ENCODE data around the gene FKBP8. TPM values are rescaled to one million over a fixed set of nuclear protein-coding genes. Genes with fewer than 3 reads are reported as not detected.
A peak's percentile ranks its signal among the peaks of the same experiment; 100 is the strongest.

The FKBP8 gene
- total RNA-seq, 4 donors from 2014 or later = 267 to 318 (median 275) TPM

DNA sequence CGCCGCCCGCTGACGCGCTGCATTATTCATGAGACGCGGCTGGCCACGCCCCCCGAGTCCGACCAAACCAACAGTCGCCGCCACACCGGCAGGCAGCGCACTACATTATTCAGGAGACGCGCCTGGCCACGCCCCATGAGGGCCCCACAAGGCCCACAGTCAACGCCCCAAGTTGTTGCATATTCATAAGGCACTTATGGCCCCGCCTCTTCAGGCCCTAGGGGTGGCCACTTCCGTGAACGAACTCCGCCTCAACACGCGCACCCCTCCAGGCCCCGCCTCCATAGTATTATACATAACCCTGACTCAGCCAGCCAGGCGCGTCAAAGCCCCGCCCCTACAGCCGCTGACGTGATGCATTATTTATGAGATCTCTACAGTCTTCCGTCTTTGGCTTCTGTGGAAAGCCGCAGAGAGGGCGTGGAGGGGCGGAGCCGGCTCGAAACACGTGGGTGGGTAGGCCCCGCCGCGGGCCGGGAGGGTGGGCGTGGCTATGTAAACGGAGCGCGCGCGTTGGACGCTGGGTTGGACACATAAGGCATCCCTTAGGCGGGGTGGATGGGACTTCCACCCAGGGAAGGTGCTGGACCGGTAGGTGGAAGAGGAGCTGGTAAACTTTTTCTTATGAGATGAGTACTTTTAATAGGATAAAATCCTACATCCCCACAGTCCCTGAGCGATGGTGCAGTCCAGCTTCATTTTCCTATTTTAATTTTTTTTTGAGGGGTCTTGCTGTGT, 21.1 kb downstream of the FKBP8 start:
- WGBS, 2 donors (ENCODE audit: low coverage in 1 of 2) = 1 to 71% methylated on average over 1 to 51 of the region's 51 CpGs
- Histone ChIP-seq H3K27me3 (no peaks in the 10 kb centered on the region), H3K36me3 (no peaks in the 10 kb centered on the region), H3K4me1 (peaks cover 8 to 35% (median 19%) of the 10 kb centered on the region in 4 donors), H3K9me3 (no peaks in the 10 kb centered on the region), H3K4me3 (peak overlapping the region in 3 of 4 donors; percentile 88 to 99 (median 90)), H3K27ac (peak overlapping the region; percentile 97 to 100 (median 98))
- intact Hi-C loops (cut with DNase I; ENCODE audit: low total_unique reads) = no loop called here
- in situ Hi-C loops (cut with MboI; ENCODE audit: low pct_ligation_motif_present in 1 of 4, low pct_unique_long_range_greater_than_20kb in 1 of 4, low sequenced_read_pairs in 3 of 4) = no loop called here
- TF ChIP-seq POLR2AphosphoS5 (IDR thresholded peaks at IDR 0.05) = peak; percentile 45 to 76 (median 57)
- TF ChIP-seq EP300 (IDR thresholded peaks at IDR 0.05; ENCODE audit: low read depth) = no peak
- TF ChIP-seq, protein P1, sequence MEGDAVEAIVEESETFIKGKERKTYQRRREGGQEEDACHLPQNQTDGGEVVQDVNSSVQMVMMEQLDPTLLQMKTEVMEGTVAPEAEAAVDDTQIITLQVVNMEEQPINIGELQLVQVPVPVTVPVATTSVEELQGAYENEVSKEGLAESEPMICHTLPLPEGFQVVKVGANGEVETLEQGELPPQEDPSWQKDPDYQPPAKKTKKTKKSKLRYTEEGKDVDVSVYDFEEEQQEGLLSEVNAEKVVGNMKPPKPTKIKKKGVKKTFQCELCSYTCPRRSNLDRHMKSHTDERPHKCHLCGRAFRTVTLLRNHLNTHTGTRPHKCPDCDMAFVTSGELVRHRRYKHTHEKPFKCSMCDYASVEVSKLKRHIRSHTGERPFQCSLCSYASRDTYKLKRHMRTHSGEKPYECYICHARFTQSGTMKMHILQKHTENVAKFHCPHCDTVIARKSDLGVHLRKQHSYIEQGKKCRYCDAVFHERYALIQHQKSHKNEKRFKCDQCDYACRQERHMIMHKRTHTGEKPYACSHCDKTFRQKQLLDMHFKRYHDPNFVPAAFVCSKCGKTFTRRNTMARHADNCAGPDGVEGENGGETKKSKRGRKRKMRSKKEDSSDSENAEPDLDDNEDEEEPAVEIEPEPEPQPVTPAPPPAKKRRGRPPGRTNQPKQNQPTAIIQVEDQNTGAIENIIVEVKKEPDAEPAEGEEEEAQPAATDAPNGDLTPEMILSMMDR (IDR thresholded peaks at IDR 0.05) = peak in 2 of 5 experiments; percentile 17 to 21
- DNase-seq = peak; percentile 100

DNA sequence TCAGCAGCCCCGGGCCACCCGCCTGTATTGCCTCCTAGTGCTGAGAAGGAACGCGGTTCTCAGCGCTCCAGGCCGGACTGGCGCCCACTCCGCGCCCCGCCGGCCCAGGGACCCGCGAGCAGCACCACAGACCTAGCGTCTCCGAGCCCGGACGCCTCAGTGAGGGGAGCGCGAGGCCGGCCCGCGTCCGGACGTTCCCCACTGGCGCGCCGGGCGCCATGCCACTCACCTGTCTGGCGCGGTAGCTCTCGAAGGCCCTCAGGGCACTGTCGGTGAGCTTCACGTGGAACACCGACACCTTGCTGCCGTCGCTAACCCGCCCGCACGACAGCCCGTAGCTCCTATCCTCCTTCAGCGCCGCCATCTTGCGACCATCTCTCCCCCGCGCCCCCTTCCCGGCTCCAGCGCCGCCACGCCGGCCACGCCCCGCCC, 21.7 kb downstream of the FKBP8 start, which contains the start of gene ELL:
Gene ELL, minus strand, starts transcription at position 379 of the 432 bp plus-strand sequence. Its CDS starts 15 bp downstream, at position 364.
- no peaks in the 10 kb centered on the region for H3K27me3 ChIP-seq
- in situ Hi-C loops (cut with MboI; ENCODE audit: low pct_ligation_motif_present in 1 of 4, low pct_unique_long_range_greater_than_20kb in 1 of 4, low sequenced_read_pairs in 3 of 4) = no loop called here
- peak within 1 kb of the TSS; percentile 97 to 100 (median 98) for H3K27ac ChIP-seq
- H3K9me3 ChIP-seq = no peaks in the 10 kb centered on the region
- DNase-seq = no peak
- 1% methylated on average over 39 of the region's 52 CpGs; no CpG with 5 or more reads in 1 of the 2 donors for WGBS, 2 donors (ENCODE audit: low coverage in 1 of 2)
- no peaks in the 10 kb centered on the region for H3K36me3 ChIP-seq
- H3K4me1 ChIP-seq = peaks cover 8 to 41% (median 21%) of the 10 kb centered on the region in 4 donors
- TF ChIP-seq POLR2A (IDR thresholded peaks at IDR 0.05) = peak; percentile 97
- TF ChIP-seq, protein P1 (IDR thresholded peaks at IDR 0.05) = no peak
- no peak for TF ChIP-seq EP300 (IDR thresholded peaks at IDR 0.05; ENCODE audit: low read depth)
- TF ChIP-seq POLR2AphosphoS5 (IDR thresholded peaks at IDR 0.05) = peak; percentile 96 to 98 (median 97)
- H3K4me3 ChIP-seq = peak within 1 kb of the TSS; percentile 66 to 99 (median 89)
- intact Hi-C loops (cut with DNase I; ENCODE audit: low total_unique reads) = no loop called here

DNA sequence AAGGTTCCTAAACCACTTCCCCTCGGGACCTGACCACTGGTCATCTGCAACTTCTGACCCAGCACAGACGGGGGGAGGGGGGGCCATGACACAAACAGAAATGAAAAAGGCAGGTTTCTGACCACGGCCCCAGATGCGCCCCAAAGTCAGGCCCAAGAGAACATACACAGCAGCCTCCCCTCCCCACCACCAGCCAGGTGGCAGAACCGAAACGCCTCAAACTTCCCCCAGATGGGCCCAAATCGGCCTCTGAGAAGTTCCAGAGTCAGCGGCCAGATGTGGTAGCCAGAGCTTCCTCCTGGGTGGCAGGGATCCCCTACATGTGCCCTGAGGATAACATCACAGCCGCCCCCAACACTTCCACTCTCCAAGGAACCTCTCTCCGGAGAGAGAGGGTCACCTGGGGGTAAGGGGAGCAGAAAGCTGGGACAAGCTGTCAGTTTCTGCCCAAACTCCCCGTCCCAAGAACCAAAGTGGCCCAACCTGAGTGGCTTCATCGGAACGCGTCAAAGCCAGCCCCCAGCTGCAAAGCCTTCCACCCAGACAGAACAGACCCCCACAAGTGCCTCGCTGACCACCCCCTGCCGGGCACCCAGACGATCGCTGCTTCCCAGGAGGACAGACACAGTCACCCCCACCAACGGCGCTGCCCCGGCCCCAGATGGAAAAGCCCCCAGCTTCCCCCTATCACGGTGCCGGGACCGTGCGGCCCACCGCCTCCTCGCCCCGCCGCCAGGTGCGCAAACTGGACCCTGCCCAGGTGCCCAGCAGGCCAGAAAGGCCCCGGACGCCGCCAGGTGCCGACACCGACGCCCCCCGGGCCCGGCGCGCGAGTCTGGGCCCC, 22.3 kb downstream of the FKBP8 start:
- Histone ChIP-seq H3K27me3 (no peaks in the 10 kb centered on the region), H3K36me3 (no peaks in the 10 kb centered on the region), H3K27ac (peak overlapping the region; percentile 97 to 100 (median 98)), H3K4me3 (peak overlapping the region; percentile 66 to 99 (median 89)), H3K9me3 (no peaks in the 10 kb centered on the region), H3K4me1 (peaks cover 8 to 46% (median 24%) of the 10 kb centered on the region in 4 donors)
- in situ Hi-C loops (cut with MboI; ENCODE audit: low pct_ligation_motif_present in 1 of 4, low pct_unique_long_range_greater_than_20kb in 1 of 4, low sequenced_read_pairs in 3 of 4) (no loop called here), intact Hi-C loops (cut with DNase I; ENCODE audit: low total_unique reads) (no loop called here)
- no peak for TF ChIP-seq POLR2A (IDR thresholded peaks at IDR 0.05)
- TF ChIP-seq POLR2AphosphoS5 (IDR thresholded peaks at IDR 0.05) = peak in 1 of 3 donors; percentile 25
- TF ChIP-seq EP300 (IDR thresholded peaks at IDR 0.05; ENCODE audit: low read depth) = no peak
- TF ChIP-seq, protein P1 (IDR thresholded peaks at IDR 0.05) = peak in 3 of 5 experiments; percentile 12 to 35 (median 12)
- 0% methylated on average over 1 to 19 of the region's 41 CpGs for WGBS, 2 donors (ENCODE audit: low coverage in 1 of 2)
- DNase-seq = peak; percentile 78

Measured in transverse colon (tissue), 4 donors.